ENCODE data around the gene FLOT1.

FLOT1 gene

GRCh38 chr6:30742316-30743098 lies at the start of gene FLOT1:
Gene FLOT1, minus strand, starts transcription at chr6:30742687. Its CDS starts 498 bp downstream, at chr6:30742189.
- peak; percentile 95 to 96 for DNase-seq (ENCODE audit: low read depth in 2 of 2)

- DNase-seq (ENCODE audit: low read depth in 2 of 2), result no peak
Measured at GRCh38 chr6:30790724-30791383, 48.4 kb upstream of the FLOT1 start.

- DNase-seq (ENCODE audit: low read depth in 2 of 2), result no peak
Measured at GRCh38 chr6:30789606-30790005, 47.1 kb upstream of the FLOT1 start.

- DNase-seq (ENCODE audit: low read depth in 2 of 2), result no peak
Measured at GRCh38 chr6:30787954-30788353, 45.5 kb upstream of the FLOT1 start.

GRCh38 chr6:30782425-30783014 lies 40.0 kb upstream of the FLOT1 start:
- no peak for DNase-seq (ENCODE audit: low read depth in 2 of 2)

GRCh38 chr6:30781743-30782424 lies 39.4 kb upstream of the FLOT1 start:
- no peak for DNase-seq (ENCODE audit: low read depth in 2 of 2)

GRCh38 chr6:30781395-30781742 lies 38.9 kb upstream of the FLOT1 start:
- no peak for DNase-seq (ENCODE audit: low read depth in 2 of 2)

- DNase-seq (ENCODE audit: low read depth in 2 of 2), result no peak
Measured at GRCh38 chr6:30780642-30780920, 38.1 kb upstream of the FLOT1 start.

GRCh38 chr6:30779850-30780641 lies 37.6 kb upstream of the FLOT1 start:
- no peak for DNase-seq (ENCODE audit: low read depth in 2 of 2)

- no peak for DNase-seq (ENCODE audit: low read depth in 2 of 2)
Measured at GRCh38 chr6:30778001-30778635, 35.6 kb upstream of the FLOT1 start.

GRCh38 chr6:30777155-30777485 lies 34.6 kb upstream of the FLOT1 start:
- no peak for DNase-seq (ENCODE audit: low read depth in 2 of 2)

- DNase-seq (ENCODE audit: low read depth in 2 of 2), result no peak
Measured at GRCh38 chr6:30776390-30777154, 34.1 kb upstream of the FLOT1 start.

GRCh38 chr6:30775104-30775503 lies 32.6 kb upstream of the FLOT1 start:
- no peak for DNase-seq (ENCODE audit: low read depth in 2 of 2)

- no peak for DNase-seq (ENCODE audit: low read depth in 2 of 2)
Measured at GRCh38 chr6:30774701-30775100, 32.2 kb upstream of the FLOT1 start.

- DNase-seq (ENCODE audit: low read depth in 2 of 2), result no peak
Measured at GRCh38 chr6:30770592-30770991, 28.1 kb upstream of the FLOT1 start.

GRCh38 chr6:30769853-30770524 lies 27.5 kb upstream of the FLOT1 start:
- no peak for DNase-seq (ENCODE audit: low read depth in 2 of 2)

GRCh38 chr6:30769088-30769852 lies 26.8 kb upstream of the FLOT1 start:
- peak; percentile 73 to 82 for DNase-seq (ENCODE audit: low read depth in 2 of 2)

GRCh38 chr6:30768634-30769087 lies 26.2 kb upstream of the FLOT1 start:
- no peak for DNase-seq (ENCODE audit: low read depth in 2 of 2)

GRCh38 chr6:30767944-30768301 lies 25.4 kb upstream of the FLOT1 start:
- no peak for DNase-seq (ENCODE audit: low read depth in 2 of 2)

Measured in stimulated activated CD4-positive, alpha-beta T cell treated with anti-CD3 and anti-CD28 coated beads, Interleukin-15, amount 100 ng/mL, for 48 hours (primary cell).